GM12891 (cell line): ENCODE results near the gene TTC28.

Experiments used
- DNase-seq: peaks from one replicate; pipeline ENCODE4 v3.0.0; 2011; ENCODE audit warnings: low spot score; ENCODE audit not compliant: insufficient read length
- FAIRE-seq: peaks from 2 replicates; lab custom pipeline; 2011; peaks lifted over from hg19 to GRCh38; lab: Jason Lieb, UNC
- PAX5 ChIP-seq: IDR thresholded peaks from 2 replicates; pipeline ENCODE4 v1.6.1; 2011; ENCODE audit warnings: low read length, moderate library complexity, mild to moderate bottlenecking; ENCODE audit not compliant: insufficient read depth, severe bottlenecking
- POLR2A ChIP-seq: IDR thresholded peaks from 2 replicates; pipeline ENCODE4 v1.6.1; 2011; ENCODE audit warnings: low read depth, low read length, control low read depth
- POLR2AphosphoS5 ChIP-seq: IDR thresholded peaks from 2 replicates; pipeline ENCODE4 v1.6.1; 2011; ENCODE audit warnings: low read depth, low read length, control low read depth
- POU2F2 ChIP-seq: IDR thresholded peaks from 2 replicates; pipeline ENCODE4 v1.6.1; 2011; ENCODE audit warnings: low read depth, mild to moderate bottlenecking, control low read depth, low read length, moderate library complexity
- SPI1 ChIP-seq: IDR thresholded peaks from 2 replicates; pipeline ENCODE4 v1.6.1; 2011; ENCODE audit warnings: low read depth, low read length, control low read depth
- TAF1 ChIP-seq: IDR thresholded peaks from 2 replicates; pipeline ENCODE4 v1.6.1; 2011; ENCODE audit warnings: low read depth, low read length, control low read depth

The TTC28 gene

GRCh38 chr22:27987557-27987956 is 692.1 kb downstream of the TTC28 start:
- no peak for FAIRE-seq
- no peak for DNase-seq

GRCh38 chr22:27986937-27987336 is 692.7 kb downstream of the TTC28 start:
- FAIRE-seq = no peak
- DNase-seq = no peak
- no peak for TF ChIP-seq POU2F2
- TF ChIP-seq POLR2A = no peak
- TF ChIP-seq SPI1 = no peak
- no peak for TF ChIP-seq PAX5
- no peak for TF ChIP-seq TAF1
- no peak for TF ChIP-seq POLR2AphosphoS5

More at GRCh38 chr22:27987557-27987956, 692.1 kb downstream of the TTC28 start:
- no peak for TF ChIP-seq TAF1

GRCh38 chr22:27986459-27986858 is 693.2 kb downstream of the TTC28 start:
- TF ChIP-seq POLR2A (no peak), PAX5 (no peak), TAF1 (no peak), POU2F2 (no peak), POLR2AphosphoS5 (no peak), SPI1 (no peak)
- no peak for FAIRE-seq
- no peak for DNase-seq

GRCh38 chr22:27985323-27986275 is 694.0 kb downstream of the TTC28 start:
- FAIRE-seq = no peak
- TF ChIP-seq POLR2AphosphoS5 (no peak), POU2F2 (no peak), POLR2A (no peak), SPI1 (no peak), TAF1 (no peak), PAX5 (no peak)
- no peak for DNase-seq

GRCh38 chr22:27984723-27985122 is 694.9 kb downstream of the TTC28 start:
- DNase-seq (no peak), FAIRE-seq (no peak)
- TF ChIP-seq PAX5 (no peak), TAF1 (no peak), POLR2A (no peak), POLR2AphosphoS5 (no peak), POU2F2 (no peak), SPI1 (no peak)

- TF ChIP-seq SPI1 (no peak), POU2F2 (no peak), POLR2AphosphoS5 (no peak), POLR2A (no peak), PAX5 (no peak), TAF1 (no peak)
- DNase-seq (no peak), FAIRE-seq (no peak)
These were observed 695.5 kb downstream of the TTC28 start for GRCh38 chr22:27984001-27984695.

GRCh38 chr22:27983361-27983791 is 696.3 kb downstream of the TTC28 start:
- DNase-seq = no peak
- TF ChIP-seq POU2F2 (no peak), SPI1 (no peak), TAF1 (no peak), POLR2A (no peak), POLR2AphosphoS5 (no peak), PAX5 (no peak)
- no peak for FAIRE-seq

- FAIRE-seq = no peak
- no peak for DNase-seq
- TF ChIP-seq POLR2AphosphoS5 (no peak), POLR2A (no peak), SPI1 (no peak), PAX5 (no peak), POU2F2 (no peak), TAF1 (no peak)
These were observed 696.9 kb downstream of the TTC28 start for GRCh38 chr22:27982630-27983180.

GRCh38 chr22:27982106-27982505 is 697.5 kb downstream of the TTC28 start:
- no peak for TF ChIP-seq TAF1
- TF ChIP-seq POLR2A = no peak
- TF ChIP-seq SPI1 = no peak
- TF ChIP-seq POLR2AphosphoS5 = no peak
- FAIRE-seq (no peak), DNase-seq (no peak)
